Measurements from ENCODE around the gene HEXIM2.

HEXIM2 gene

GRCh38 chr17:45135192-45135977 is 26.3 kb upstream of the HEXIM2 start, which contains the start of gene ACBD4 (continued):
- TF ChIP-seq, protein P1, sequence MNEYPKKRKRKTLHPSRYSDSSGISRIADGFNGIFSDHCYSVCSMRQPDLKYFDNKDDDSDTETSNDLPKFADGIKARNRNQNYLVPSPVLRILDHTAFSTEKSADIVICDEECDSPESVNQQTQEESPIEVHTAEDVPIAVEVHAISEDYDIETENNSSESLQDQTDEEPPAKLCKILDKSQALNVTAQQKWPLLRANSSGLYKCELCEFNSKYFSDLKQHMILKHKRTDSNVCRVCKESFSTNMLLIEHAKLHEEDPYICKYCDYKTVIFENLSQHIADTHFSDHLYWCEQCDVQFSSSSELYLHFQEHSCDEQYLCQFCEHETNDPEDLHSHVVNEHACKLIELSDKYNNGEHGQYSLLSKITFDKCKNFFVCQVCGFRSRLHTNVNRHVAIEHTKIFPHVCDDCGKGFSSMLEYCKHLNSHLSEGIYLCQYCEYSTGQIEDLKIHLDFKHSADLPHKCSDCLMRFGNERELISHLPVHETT (tag by site-specific recombination; IDR thresholded peaks at IDR 0.05): no peak
- peak; percentile 81 for TF ChIP-seq ZNF423 (tag by site-specific recombination; IDR thresholded peaks at IDR 0.05)
- TF ChIP-seq ZNF2 (tag by site-specific recombination; IDR thresholded peaks at IDR 0.05): peak; percentile 95
- no peak for TF ChIP-seq GLI4 (tag by site-specific recombination; IDR thresholded peaks at IDR 0.05)
- TF ChIP-seq ZNF548 (tag by site-specific recombination; IDR thresholded peaks at IDR 0.05): 0 out of 2 replicates have a peak, but pooled peaks have one; percentile 16
- peak; percentile 97 for TF ChIP-seq ZNF121 (tag by site-specific recombination; IDR thresholded peaks at IDR 0.05)
- TF ChIP-seq ZSCAN5A (tag by site-specific recombination; IDR thresholded peaks at IDR 0.05): 0 out of 2 replicates have a peak, but pooled peaks have one; percentile 20
- TF ChIP-seq INSM2 (tag by site-specific recombination; IDR thresholded peaks at IDR 0.05): 0 out of 2 replicates have a peak, but pooled peaks have one; percentile 25
- TF ChIP-seq, protein P2, sequence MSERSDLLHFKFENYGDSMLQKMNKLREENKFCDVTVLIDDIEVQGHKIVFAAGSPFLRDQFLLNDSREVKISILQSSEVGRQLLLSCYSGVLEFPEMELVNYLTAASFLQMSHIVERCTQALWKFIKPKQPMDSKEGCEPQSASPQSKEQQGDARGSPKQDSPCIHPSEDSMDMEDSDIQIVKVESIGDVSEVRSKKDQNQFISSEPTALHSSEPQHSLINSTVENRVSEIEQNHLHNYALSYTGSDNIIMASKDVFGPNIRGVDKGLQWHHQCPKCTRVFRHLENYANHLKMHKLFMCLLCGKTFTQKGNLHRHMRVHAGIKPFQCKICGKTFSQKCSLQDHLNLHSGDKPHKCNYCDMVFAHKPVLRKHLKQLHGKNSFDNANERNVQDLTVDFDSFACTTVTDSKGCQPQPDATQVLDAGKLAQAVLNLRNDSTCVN (tag by site-specific recombination; optimal IDR thresholded peaks at IDR 0.05): peak; percentile 18
- TF ChIP-seq KLF17 (tag by site-specific recombination; IDR thresholded peaks at IDR 0.05): peak; percentile 78; the same call in 1 of the 2 replicates
- peak; percentile 97 for TF ChIP-seq ZNF335 (tag by site-specific recombination; conservative IDR thresholded peaks at IDR 0.05)
- peak; percentile 61 for TF ChIP-seq SETDB1 (IDR thresholded peaks at IDR 0.05; ENCODE audit: insufficient read length, low read length)
- peak; percentile 74 for TF ChIP-seq SP3 (tag by site-specific recombination; IDR thresholded peaks at IDR 0.05)
- TF ChIP-seq, protein P3, sequence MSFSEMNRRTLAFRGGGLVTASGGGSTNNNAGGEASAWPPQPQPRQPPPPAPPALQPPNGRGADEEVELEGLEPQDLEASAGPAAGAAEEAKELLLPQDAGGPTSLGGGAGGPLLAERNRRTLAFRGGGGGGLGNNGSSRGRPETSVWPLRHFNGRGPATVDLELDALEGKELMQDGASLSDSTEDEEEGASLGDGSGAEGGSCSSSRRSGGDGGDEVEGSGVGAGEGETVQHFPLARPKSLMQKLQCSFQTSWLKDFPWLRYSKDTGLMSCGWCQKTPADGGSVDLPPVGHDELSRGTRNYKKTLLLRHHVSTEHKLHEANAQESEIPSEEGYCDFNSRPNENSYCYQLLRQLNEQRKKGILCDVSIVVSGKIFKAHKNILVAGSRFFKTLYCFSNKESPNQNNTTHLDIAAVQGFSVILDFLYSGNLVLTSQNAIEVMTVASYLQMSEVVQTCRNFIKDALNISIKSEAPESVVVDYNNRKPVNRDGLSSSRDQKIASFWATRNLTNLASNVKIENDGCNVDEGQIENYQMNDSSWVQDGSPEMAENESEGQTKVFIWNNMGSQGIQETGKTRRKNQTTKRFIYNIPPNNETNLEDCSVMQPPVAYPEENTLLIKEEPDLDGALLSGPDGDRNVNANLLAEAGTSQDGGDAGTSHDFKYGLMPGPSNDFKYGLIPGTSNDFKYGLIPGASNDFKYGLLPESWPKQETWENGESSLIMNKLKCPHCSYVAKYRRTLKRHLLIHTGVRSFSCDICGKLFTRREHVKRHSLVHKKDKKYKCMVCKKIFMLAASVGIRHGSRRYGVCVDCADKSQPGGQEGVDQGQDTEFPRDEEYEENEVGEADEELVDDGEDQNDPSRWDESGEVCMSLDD (tag by site-specific recombination; IDR thresholded peaks at IDR 0.05): peak; percentile 14; the same call in 1 of the 2 replicates
- peak; percentile 92 for TF ChIP-seq IKZF3 (tag by site-specific recombination; IDR thresholded peaks at IDR 0.05)
- TF ChIP-seq PBX3 (CRISPR knock-in tag; IDR thresholded peaks at IDR 0.05): no peak; the same call in 1 of the 2 replicates
- TF ChIP-seq ZIC2 (tag by site-specific recombination; IDR thresholded peaks at IDR 0.05): peak; percentile 78
- no peak for TF ChIP-seq YY2 (tag by site-specific recombination; IDR thresholded peaks at IDR 0.05)
- peak; percentile 65; the same call in 1 of the 2 replicates for TF ChIP-seq ZNF561 (tag by site-specific recombination; IDR thresholded peaks at IDR 0.05; ENCODE audit: borderline replicate concordance)
- TF ChIP-seq ZBTB44 (tag by site-specific recombination; IDR thresholded peaks at IDR 0.05): peak; percentile 73; the same call in 1 of the 2 replicates
- TF ChIP-seq, protein P4, sequence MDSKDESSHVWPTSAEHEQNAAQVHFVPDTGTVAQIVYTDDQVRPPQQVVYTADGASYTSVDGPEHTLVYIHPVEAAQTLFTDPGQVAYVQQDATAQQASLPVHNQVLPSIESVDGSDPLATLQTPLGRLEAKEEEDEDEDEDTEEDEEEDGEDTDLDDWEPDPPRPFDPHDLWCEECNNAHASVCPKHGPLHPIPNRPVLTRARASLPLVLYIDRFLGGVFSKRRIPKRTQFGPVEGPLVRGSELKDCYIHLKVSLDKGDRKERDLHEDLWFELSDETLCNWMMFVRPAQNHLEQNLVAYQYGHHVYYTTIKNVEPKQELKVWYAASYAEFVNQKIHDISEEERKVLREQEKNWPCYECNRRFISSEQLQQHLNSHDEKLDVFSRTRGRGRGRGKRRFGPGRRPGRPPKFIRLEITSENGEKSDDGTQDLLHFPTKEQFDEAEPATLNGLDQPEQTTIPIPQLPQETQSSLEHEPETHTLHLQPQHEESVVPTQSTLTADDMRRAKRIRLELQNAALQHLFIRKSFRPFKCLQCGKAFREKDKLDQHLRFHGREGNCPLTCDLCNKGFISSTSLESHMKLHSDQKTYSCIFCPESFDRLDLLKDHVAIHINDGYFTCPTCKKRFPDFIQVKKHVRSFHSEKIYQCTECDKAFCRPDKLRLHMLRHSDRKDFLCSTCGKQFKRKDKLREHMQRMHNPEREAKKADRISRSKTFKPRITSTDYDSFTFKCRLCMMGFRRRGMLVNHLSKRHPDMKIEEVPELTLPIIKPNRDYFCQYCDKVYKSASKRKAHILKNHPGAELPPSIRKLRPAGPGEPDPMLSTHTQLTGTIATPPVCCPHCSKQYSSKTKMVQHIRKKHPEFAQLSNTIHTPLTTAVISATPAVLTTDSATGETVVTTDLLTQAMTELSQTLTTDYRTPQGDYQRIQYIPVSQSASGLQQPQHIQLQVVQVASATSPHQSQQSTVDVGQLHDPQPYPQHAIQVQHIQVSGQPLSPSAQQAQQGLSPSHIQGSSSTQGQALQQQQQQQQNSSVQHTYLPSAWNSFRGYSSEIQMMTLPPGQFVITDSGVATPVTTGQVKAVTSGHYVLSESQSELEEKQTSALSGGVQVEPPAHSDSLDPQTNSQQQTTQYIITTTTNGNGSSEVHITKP (tag by site-specific recombination; IDR thresholded peaks at IDR 0.05): peak; percentile 72

Measured in HEK293 (cell line).